NAMALWA (cell line): ENCODE results near the gene MAT1A.

Source experiments
- DNase-seq: peaks from one replicate; pipeline ENCODE4 v3.0.0-alpha.2; 2015; ENCODE audit warnings: low spot score

The MAT1A gene

GRCh38 chr10:80281784-80282765 lies 7.4 kb downstream of the MAT1A start:
- no peak for DNase-seq

- DNase-seq: peak; percentile 3
Measured at GRCh38 chr10:80281292-80281691, 8.2 kb downstream of the MAT1A start.

- DNase-seq: no peak
Measured at GRCh38 chr10:80280071-80280800, 9.2 kb downstream of the MAT1A start.

- no peak for DNase-seq
Measured at GRCh38 chr10:80279146-80279545, 10.3 kb downstream of the MAT1A start.

GRCh38 chr10:80278480-80278879 lies 11.0 kb downstream of the MAT1A start:
- no peak for DNase-seq

- DNase-seq: no peak
Measured at GRCh38 chr10:80277567-80278250, 11.7 kb downstream of the MAT1A start.

- DNase-seq: no peak
Measured at GRCh38 chr10:80277016-80277415, 12.4 kb downstream of the MAT1A start.

GRCh38 chr10:80276335-80276734 lies 13.1 kb downstream of the MAT1A start:
- DNase-seq: no peak

GRCh38 chr10:80275756-80276155 lies 13.7 kb downstream of the MAT1A start:
- DNase-seq: no peak

- no peak for DNase-seq
Measured at GRCh38 chr10:80275135-80275498, 14.3 kb downstream of the MAT1A start.

- no peak for DNase-seq
Measured at GRCh38 chr10:80274396-80275134, 14.9 kb downstream of the MAT1A start.

- DNase-seq: no peak
Measured at GRCh38 chr10:80273523-80274170, 15.8 kb downstream of the MAT1A start.

- no peak for DNase-seq
Measured at GRCh38 chr10:80272793-80273522, 16.5 kb downstream of the MAT1A start.

GRCh38 chr10:80271416-80271815 lies 18.0 kb downstream of the MAT1A start:
- DNase-seq: no peak

- no peak for DNase-seq
Measured at GRCh38 chr10:80270887-80271286, 18.6 kb downstream of the MAT1A start.

GRCh38 chr10:80268938-80269588 lies 20.4 kb downstream of the MAT1A start:
- DNase-seq: no peak

GRCh38 chr10:80268266-80268665 lies 21.2 kb downstream of the MAT1A start:
- DNase-seq: no peak

GRCh38 chr10:80266513-80266863 lies 23.0 kb downstream of the MAT1A start:
- no peak for DNase-seq

- no peak for DNase-seq
Measured at GRCh38 chr10:80265740-80266512, 23.5 kb downstream of the MAT1A start.
